ENCODE data around the gene CLIC1. TPM values are rescaled to one million over a fixed set of nuclear protein-coding genes. Genes with fewer than 3 reads are reported as not detected.
A peak's percentile ranks its signal among the peaks of the same experiment; 100 is the strongest.

CLIC1 gene
- total RNA-seq, 1 experiment from 2014 or later = 432 TPM

GRCh38 chr6:31784098-31784925 lies 48.0 kb upstream of the CLIC1 start (continued):
- TF ChIP-seq, protein P1, sequence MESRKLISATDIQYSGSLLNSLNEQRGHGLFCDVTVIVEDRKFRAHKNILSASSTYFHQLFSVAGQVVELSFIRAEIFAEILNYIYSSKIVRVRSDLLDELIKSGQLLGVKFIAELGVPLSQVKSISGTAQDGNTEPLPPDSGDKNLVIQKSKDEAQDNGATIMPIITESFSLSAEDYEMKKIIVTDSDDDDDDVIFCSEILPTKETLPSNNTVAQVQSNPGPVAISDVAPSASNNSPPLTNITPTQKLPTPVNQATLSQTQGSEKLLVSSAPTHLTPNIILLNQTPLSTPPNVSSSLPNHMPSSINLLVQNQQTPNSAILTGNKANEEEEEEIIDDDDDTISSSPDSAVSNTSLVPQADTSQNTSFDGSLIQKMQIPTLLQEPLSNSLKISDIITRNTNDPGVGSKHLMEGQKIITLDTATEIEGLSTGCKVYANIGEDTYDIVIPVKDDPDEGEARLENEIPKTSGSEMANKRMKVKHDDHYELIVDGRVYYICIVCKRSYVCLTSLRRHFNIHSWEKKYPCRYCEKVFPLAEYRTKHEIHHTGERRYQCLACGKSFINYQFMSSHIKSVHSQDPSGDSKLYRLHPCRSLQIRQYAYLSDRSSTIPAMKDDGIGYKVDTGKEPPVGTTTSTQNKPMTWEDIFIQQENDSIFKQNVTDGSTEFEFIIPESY (IDR thresholded peaks at IDR 0.05; ENCODE audit: extremely low read depth, insufficient replicate concordance, low read length) = no peak
- TF ChIP-seq RAD21 (IDR thresholded peaks at IDR 0.05; ENCODE audit: low read depth) (no peak), CEBPB (IDR thresholded peaks at IDR 0.05; ENCODE audit: low read depth) (no peak), TCF7L2 (IDR thresholded peaks at IDR 0.05; ENCODE audit: borderline replicate concordance, extremely low read depth, insufficient read depth, insufficient read length) (no peak), FOSL1 (IDR thresholded peaks at IDR 0.05; ENCODE audit: low read depth) (no peak), SP1 (IDR thresholded peaks at IDR 0.05; ENCODE audit: low read depth) (no peak)

DNA sequence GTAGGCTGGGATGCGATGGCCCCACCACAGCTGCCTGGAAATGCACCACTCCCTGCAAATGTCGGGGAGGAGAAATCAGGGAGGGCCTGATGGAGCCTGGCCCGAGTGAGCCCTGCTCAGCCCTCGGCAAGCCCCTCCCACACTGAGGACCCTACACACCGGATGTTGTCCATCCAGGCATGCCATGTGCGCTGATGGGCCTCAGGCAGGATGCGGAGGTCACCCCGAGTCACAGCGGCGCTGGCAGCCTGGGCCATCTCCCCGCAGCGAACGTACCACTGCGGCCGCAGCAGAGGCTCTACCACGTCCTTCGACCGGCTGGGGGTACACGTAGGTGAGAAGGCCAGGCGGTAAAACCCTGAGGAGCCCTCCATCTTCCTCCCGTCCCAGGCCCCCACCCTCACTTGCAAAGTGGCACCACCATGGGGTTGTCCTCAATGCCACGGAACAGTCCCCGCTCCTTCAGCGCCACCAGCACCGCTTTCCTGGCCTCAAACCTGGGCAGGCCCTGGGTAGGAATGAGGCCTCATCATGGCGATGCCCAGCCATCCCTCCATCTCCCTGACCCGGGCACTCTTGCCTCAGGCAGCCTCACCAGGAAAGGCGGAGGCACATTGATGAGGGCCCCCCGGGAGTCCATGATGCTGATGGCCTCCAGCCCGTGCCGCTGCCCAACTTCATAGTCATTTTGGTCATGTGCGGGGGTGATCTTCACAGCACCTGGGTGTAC lies 46.0 kb upstream of the CLIC1 start:
- Histone ChIP-seq H3K9me3 (ENCODE audit: control insufficient read depth in 1 of 2, insufficient read depth in 1 of 2, low read depth in 1 of 2, low read length in 2 of 2) (no peaks in the 10 kb centered on the region), H3K4me3 (replicated peaks in 1 of 2; ENCODE audit: low read depth in 1 of 2, low read length in 2 of 2) (no peak overlapping the region), H3K27ac (ENCODE audit: low read depth, low read length) (no peak overlapping the region; the same call in 1 of the 2 replicates), H3K9me2 (ENCODE audit: insufficient read depth) (no peaks in the 10 kb centered on the region), H4K20me1 (ENCODE audit: insufficient read depth) (no peaks in the 10 kb centered on the region), H3K9ac (ENCODE audit: low read length) (no peak overlapping the region), H3K4me2 (ENCODE audit: low read length) (no peak overlapping the region), H3K27me3 (ENCODE audit: insufficient read depth, low read length) (no peaks in the 10 kb centered on the region), H3K79me2 (ENCODE audit: insufficient read depth, low read length) (peaks cover 10% of the 10 kb centered on the region; the same call in 1 of the 2 replicates), H2AFZ (ENCODE audit: low read depth, low read length, poor library complexity, severe bottlenecking) (no peak overlapping the region), H3K4me1 (ENCODE audit: control insufficient read depth in 1 of 2, insufficient read depth in 2 of 2, low read length in 2 of 2) (peaks cover 8 to 13% of the 10 kb centered on the region in 2 experiments), H3K36me3 (ENCODE audit: control insufficient read depth in 1 of 2, insufficient read depth in 2 of 2, low read length in 2 of 2) (peaks cover 37 to 57% of the 10 kb centered on the region in 2 experiments)
- TSS peak; percentile 27 for BruUV-seq (replicated peaks)
- no peak for DNase-seq (ENCODE audit: low read depth, low spot score)
- ChIA-PET RAD21 (ENCODE audit: low non-redundant PET in 1 of 2, low total read pairs in 2 of 2, uncharacterized antibody in 2 of 2, unreplicated experiment in 2 of 2) (no interaction called here), POLR2A (no interaction called here), CTCF (no interaction called here)
- no peak for ATAC-seq
- intact Hi-C loops (cut with micrococcal nuclease) = no loop called here
- TF ChIP-seq EZH2 (IDR thresholded peaks at IDR 0.05) = no peak

All from HCT116 (cell line).